Measurements from ENCODE around the gene CD1C.

- TF ChIP-seq CTCF (conservative IDR thresholded peaks at IDR 0.05; ENCODE audit: low read length) (no peak), EZH2phosphoT487 (IDR thresholded peaks at IDR 0.05; ENCODE audit: borderline replicate concordance) (no peak)
These were observed 31.8 kb upstream of the CD1C start for GRCh38 chr1:158257888-158258287.

All from Loucy (cell line).